Trophoblast cell (in vitro differentiated cells and primary cell): ENCODE measurements around the gene UGT1A1.

Experiments used
- DNase-seq, 2 donors: peaks; one replicate each; pipeline ENCODE4 v3.0.0-alpha.2; 2016
- H2AFZ ChIP-seq: 2 replicates; pipeline ENCODE4 v1.6.1; 2013; ENCODE audit warnings: low read length, moderate library complexity, mild to moderate bottlenecking; ENCODE audit not compliant: insufficient read depth, poor library complexity
- H2AK5ac ChIP-seq: 2 replicates; pipeline ENCODE4 v1.6.1; 2013; ENCODE audit warnings: mild to moderate bottlenecking, low read length
- H2BK120ac ChIP-seq: 2 replicates; pipeline ENCODE4 v1.6.1; 2013; ENCODE audit warnings: low read length, mild to moderate bottlenecking, moderate library complexity; ENCODE audit not compliant: insufficient read depth, poor library complexity
- H2BK12ac ChIP-seq: 2 replicates; pipeline ENCODE4 v1.6.1; 2013; ENCODE audit warnings: mild to moderate bottlenecking, low read length, moderate library complexity
- H2BK5ac ChIP-seq: 2 replicates; pipeline ENCODE4 v1.6.1; 2013; ENCODE audit warnings: low read length, low read depth, moderate library complexity, mild to moderate bottlenecking; ENCODE audit not compliant: poor library complexity
- H3K14ac ChIP-seq: 2 replicates; pipeline ENCODE4 v1.6.1; 2013; ENCODE audit warnings: mild to moderate bottlenecking, low read length
- H3K18ac ChIP-seq: 2 replicates; pipeline ENCODE4 v1.6.1; 2013; ENCODE audit warnings: mild to moderate bottlenecking, low read length
- H3K23ac ChIP-seq: 2 replicates; pipeline ENCODE4 v1.6.1; 2013; ENCODE audit warnings: low read length
- H3K27ac ChIP-seq: 2 replicates; pipeline ENCODE4 v1.5.1; 2013; ENCODE audit warnings: low read depth, mild to moderate bottlenecking, inconsistent platforms, low read length, moderate library complexity
- H3K27me3 ChIP-seq: 2 replicates; pipeline ENCODE4 v1.6.1; 2013; ENCODE audit warnings: inconsistent platforms, mild to moderate bottlenecking, low read length, moderate library complexity; ENCODE audit not compliant: insufficient read depth
- H3K36me3 ChIP-seq, 2 experiments: 1 replicate in 1 of 2; 2 replicates in 1 of 2; pipeline ENCODE4 v1.6.1; 2013; ENCODE audit warnings: low read length in 2 of 2, mild to moderate bottlenecking in 2 of 2, moderate library complexity in 1 of 2; ENCODE audit not compliant: insufficient read depth in 2 of 2, control insufficient read depth in 1 of 2
- H3K4ac ChIP-seq: 2 replicates; pipeline ENCODE4 v1.6.1; 2013; ENCODE audit warnings: low read depth, mild to moderate bottlenecking, low read length, moderate library complexity
- H3K4me1 ChIP-seq, 2 experiments: 1 replicate in 1 of 2; 2 replicates in 1 of 2; pipeline ENCODE4 v1.6.1; 2013; ENCODE audit warnings: low read length in 2 of 2, mild to moderate bottlenecking in 2 of 2, moderate library complexity in 1 of 2; ENCODE audit not compliant: insufficient read depth in 2 of 2, control insufficient read depth in 1 of 2
- H3K4me2 ChIP-seq: 2 replicates; pipeline ENCODE4 v1.6.1; 2013; ENCODE audit warnings: inconsistent platforms, mild to moderate bottlenecking, low read length, moderate library complexity
- H3K4me3 ChIP-seq: 2 replicates; pipeline ENCODE4 v1.5.1; 2013; ENCODE audit warnings: mild to moderate bottlenecking, low read depth, low read length, inconsistent platforms
- H3K79me1 ChIP-seq: one replicate; pipeline ENCODE4 v1.6.1; 2013; ENCODE audit warnings: low read length
- H3K79me2 ChIP-seq: 2 replicates; pipeline ENCODE4 v1.6.1; 2013; ENCODE audit warnings: low read length, mild to moderate bottlenecking; ENCODE audit not compliant: control insufficient read depth, insufficient read depth, poor library complexity
- H3K9ac ChIP-seq: 2 replicates; pipeline ENCODE4 v1.6.1; 2013; ENCODE audit warnings: mild to moderate bottlenecking, low read length
- H3K9me3 ChIP-seq: 2 replicates; pipeline ENCODE4 v1.6.1; 2013; ENCODE audit warnings: low read depth, mild to moderate bottlenecking, control low read depth, inconsistent platforms, low read length; ENCODE audit not compliant: insufficient read depth
- H4K12ac ChIP-seq: 2 replicates; pipeline ENCODE4 v1.6.1; 2013; ENCODE audit warnings: low read depth, mild to moderate bottlenecking, low read length, moderate library complexity
- H4K8ac ChIP-seq: 2 replicates; pipeline ENCODE4 v1.6.1; 2013; ENCODE audit warnings: low read depth, mild to moderate bottlenecking, low read length, moderate library complexity
- H4K91ac ChIP-seq: one replicate; pipeline ENCODE4 v1.6.1; 2013; ENCODE audit warnings: low read depth, mild to moderate bottlenecking, low read length, moderate library complexity
- WGBS: extraction: QIAGEN DNeasy Blood & Tissue Kit; methylation state at CpG from one replicate; pipeline ENCODE4 v1.1.7; 2013; ENCODE audit warnings: missing lambda C conversion rate; ENCODE audit not compliant: insufficient read length, insufficient coverage; ENCODE audit errors: extremely low coverage; 5-methylcytosine and 5-hydroxymethylcytosine counted together

Gene UGT1A1

GRCh38 chr2:233780771-233781170, 20.7 kb downstream of the UGT1A1 start:
- H3K4me2 ChIP-seq = no peak overlapping the region
- no peak overlapping the region for H3K27ac ChIP-seq
- no peak overlapping the region for H2BK5ac ChIP-seq
- H3K4ac ChIP-seq = no peak overlapping the region
- no peak overlapping the region for H3K4me3 ChIP-seq
- H3K9ac ChIP-seq = no peak overlapping the region
- H3K18ac ChIP-seq = no peak overlapping the region
- no peaks in the 10 kb centered on the region for H3K79me2 ChIP-seq
- H3K14ac ChIP-seq = no peak overlapping the region
- H3K79me1 ChIP-seq = no peaks in the 10 kb centered on the region
- H4K8ac ChIP-seq = no peak overlapping the region
- no peaks in the 10 kb centered on the region for H3K27me3 ChIP-seq
- H4K91ac ChIP-seq = no peak overlapping the region
- H2AFZ ChIP-seq = no peak overlapping the region
- no peak overlapping the region for H3K23ac ChIP-seq
- no peak for DNase-seq
- no peaks in the 10 kb centered on the region for H3K4me1 ChIP-seq
- no peaks in the 10 kb centered on the region for H3K36me3 ChIP-seq
- peaks cover 14% of the 10 kb centered on the region for H3K9me3 ChIP-seq
- no peak overlapping the region for H2AK5ac ChIP-seq
- H2BK12ac ChIP-seq = no peak overlapping the region
- WGBS = 100% methylated on average over 1 of the region's 4 CpGs
- H4K12ac ChIP-seq = no peak overlapping the region
- no peak overlapping the region for H2BK120ac ChIP-seq

- Histone ChIP-seq H2BK12ac (no peak overlapping the region), H4K91ac (no peak overlapping the region), H3K4me1 (no peaks in the 10 kb centered on the region), H3K4me3 (no peak overlapping the region), H2BK5ac (no peak overlapping the region), H3K79me1 (no peaks in the 10 kb centered on the region), H3K23ac (no peak overlapping the region), H3K79me2 (no peaks in the 10 kb centered on the region), H3K14ac (no peak overlapping the region), H2BK120ac (no peak overlapping the region), H2AK5ac (no peak overlapping the region), H4K8ac (no peak overlapping the region), H3K27me3 (no peaks in the 10 kb centered on the region), H3K18ac (no peak overlapping the region), H2AFZ (no peak overlapping the region), H3K36me3 (no peaks in the 10 kb centered on the region), H3K27ac (no peak overlapping the region), H3K4me2 (no peak overlapping the region), H3K9me3 (peaks cover 10% of the 10 kb centered on the region), H4K12ac (no peak overlapping the region), H3K9ac (no peak overlapping the region), H3K4ac (no peak overlapping the region)
- no CpG with 5 or more reads among the region's 7 CpGs for WGBS
- DNase-seq = no peak
These were observed 29.5 kb downstream of the UGT1A1 start for GRCh38 chr2:233789554-233789953.

GRCh38 chr2:233791151-233791882, 31.2 kb downstream of the UGT1A1 start:
- Histone ChIP-seq H2BK5ac (no peak overlapping the region), H3K9ac (no peak overlapping the region), H4K91ac (no peak overlapping the region), H4K8ac (no peak overlapping the region), H3K9me3 (peaks cover 13% of the 10 kb centered on the region), H3K23ac (no peak overlapping the region), H3K4me2 (no peak overlapping the region), H3K79me2 (no peaks in the 10 kb centered on the region), H4K12ac (no peak overlapping the region), H3K14ac (no peak overlapping the region), H3K4me3 (no peak overlapping the region), H2AK5ac (no peak overlapping the region), H3K79me1 (no peaks in the 10 kb centered on the region), H3K18ac (no peak overlapping the region), H3K27me3 (no peaks in the 10 kb centered on the region), H2BK12ac (no peak overlapping the region), H3K27ac (no peak overlapping the region), H3K4ac (no peak overlapping the region), H3K36me3 (no peaks in the 10 kb centered on the region), H2AFZ (no peak overlapping the region), H2BK120ac (no peak overlapping the region), H3K4me1 (no peaks in the 10 kb centered on the region)
- WGBS = no CpG with 5 or more reads among the region's 18 CpGs
- DNase-seq = no peak

- Histone ChIP-seq H4K12ac (no peak overlapping the region), H2BK120ac (no peak overlapping the region), H3K9ac (no peak overlapping the region), H4K91ac (no peak overlapping the region), H2AK5ac (no peak overlapping the region), H3K36me3 (no peaks in the 10 kb centered on the region), H3K9me3 (peaks cover 13% of the 10 kb centered on the region), H4K8ac (no peak overlapping the region), H3K18ac (no peak overlapping the region), H2BK12ac (no peak overlapping the region), H2AFZ (no peak overlapping the region), H3K79me1 (no peaks in the 10 kb centered on the region), H3K23ac (no peak overlapping the region), H3K27me3 (no peaks in the 10 kb centered on the region), H2BK5ac (no peak overlapping the region), H3K27ac (no peak overlapping the region), H3K4ac (no peak overlapping the region), H3K4me3 (no peak overlapping the region), H3K79me2 (no peaks in the 10 kb centered on the region), H3K4me1 (no peaks in the 10 kb centered on the region), H3K14ac (no peak overlapping the region), H3K4me2 (no peak overlapping the region)
- DNase-seq = no peak
- no CpG with 5 or more reads among the region's 9 CpGs for WGBS
These were observed 31.8 kb downstream of the UGT1A1 start for GRCh38 chr2:233791883-233792329.
